BJ (cell line): ENCODE measurements around the gene MYCN. TPM values are rescaled to one million over a fixed set of nuclear protein-coding genes. Genes with fewer than 3 reads are reported as not detected.

Experiments used
- CTCF ChIA-PET: fragments of 350-600 bp; formaldehyde crosslinking; extraction: SDS; loops from one replicate; lab custom pipeline; 2021; ENCODE audit warnings: antibody characterized with exemption, inconsistent platforms; lab: Yijun Ruan, JAX
- POLR2A ChIA-PET: fragments of 300-600 bp; sonication (Branson Sonifier 250); formaldehyde crosslinking; extraction: SDS; loops from one replicate; lab custom pipeline; 2021; ENCODE audit warnings: antibody characterized with exemption; lab: Charles Lee
- DNase-seq: peaks from one replicate; pipeline ENCODE4 v3.0.0-alpha.2; 2011; ENCODE audit warnings: low read depth
- H3K27me3 ChIP-seq: 2 replicates; pipeline ENCODE4 v1.6.0; 2011; ENCODE audit warnings: low read length; ENCODE audit not compliant: control insufficient read depth, insufficient read depth
- H3K36me3 ChIP-seq: 2 replicates; pipeline ENCODE4 v1.5.1; 2011; ENCODE audit warnings: low read length; ENCODE audit not compliant: control insufficient read depth, insufficient read depth
- H3K4me3 ChIP-seq: 2 replicates; pipeline ENCODE4 v1.5.1; 2011; ENCODE audit warnings: low read depth, mild to moderate bottlenecking, control low read depth, low read length
- polyA plus RNA-seq: library from polyadenylated mRNA; depleted of rRNA; stranded (reverse); fragments of >200 nt; gene quantifications from 2 replicates; pipeline ENCODE4 v1.2.3, GENCODE V29; 2011
- TF ChIP-seq, protein P1 (sequence below): IDR thresholded peaks from 2 replicates; pipeline ENCODE4 v1.5.1; 2011; ENCODE audit warnings: low read depth, mild to moderate bottlenecking, control low read depth, inconsistent platforms, low read length, moderate library complexity; ENCODE audit not compliant: insufficient read depth

Gene MYCN
- polyA plus RNA-seq, 1 experiment: not detected

DNA sequence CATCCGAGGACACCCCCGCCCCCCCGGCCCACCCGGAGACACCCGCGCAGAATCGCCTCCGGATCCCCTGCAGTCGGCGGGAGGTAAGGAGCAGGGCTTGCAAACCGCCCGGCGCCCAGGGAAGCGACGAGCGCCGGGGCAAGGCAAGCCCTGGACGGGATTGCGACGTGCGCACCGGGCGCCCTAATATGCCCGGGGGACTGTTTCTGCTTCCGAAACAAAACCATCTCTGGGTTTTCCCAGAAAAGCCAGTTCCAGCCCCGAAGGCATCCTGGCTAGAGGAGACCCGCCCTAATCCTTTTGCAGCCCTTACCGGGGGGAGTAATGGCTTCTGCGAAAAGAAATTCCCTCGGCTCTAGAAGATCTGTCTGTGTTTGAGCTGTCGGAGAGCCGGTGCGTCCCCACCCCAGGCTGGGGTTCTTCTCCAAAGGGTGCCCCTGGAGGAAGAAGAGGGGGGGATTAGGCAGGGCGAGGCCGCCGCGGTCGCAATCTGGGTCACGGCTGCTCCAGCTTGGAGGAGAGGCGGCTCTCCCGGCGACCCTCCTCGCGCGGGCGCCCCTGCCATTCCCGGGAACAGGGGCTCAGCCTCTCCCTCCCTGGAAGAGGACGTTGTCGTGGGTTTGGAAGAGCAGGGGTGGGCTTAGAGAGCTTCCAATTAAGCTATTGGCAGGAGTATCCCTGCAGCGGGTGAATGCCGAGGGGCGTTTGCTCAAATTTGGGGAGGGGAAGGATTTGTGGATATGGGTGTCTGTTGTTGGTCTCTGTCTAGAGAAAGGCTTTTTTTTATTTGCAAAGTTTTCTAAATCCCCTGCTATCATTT lies 521 bp downstream of the MYCN start:
- Histone ChIP-seq H3K27me3 (peaks cover 25% of the 10 kb centered on the region), H3K4me3 (no peak overlapping the region), H3K36me3 (no peaks in the 10 kb centered on the region)
- DNase-seq: no peak
- TF ChIP-seq, protein P1, sequence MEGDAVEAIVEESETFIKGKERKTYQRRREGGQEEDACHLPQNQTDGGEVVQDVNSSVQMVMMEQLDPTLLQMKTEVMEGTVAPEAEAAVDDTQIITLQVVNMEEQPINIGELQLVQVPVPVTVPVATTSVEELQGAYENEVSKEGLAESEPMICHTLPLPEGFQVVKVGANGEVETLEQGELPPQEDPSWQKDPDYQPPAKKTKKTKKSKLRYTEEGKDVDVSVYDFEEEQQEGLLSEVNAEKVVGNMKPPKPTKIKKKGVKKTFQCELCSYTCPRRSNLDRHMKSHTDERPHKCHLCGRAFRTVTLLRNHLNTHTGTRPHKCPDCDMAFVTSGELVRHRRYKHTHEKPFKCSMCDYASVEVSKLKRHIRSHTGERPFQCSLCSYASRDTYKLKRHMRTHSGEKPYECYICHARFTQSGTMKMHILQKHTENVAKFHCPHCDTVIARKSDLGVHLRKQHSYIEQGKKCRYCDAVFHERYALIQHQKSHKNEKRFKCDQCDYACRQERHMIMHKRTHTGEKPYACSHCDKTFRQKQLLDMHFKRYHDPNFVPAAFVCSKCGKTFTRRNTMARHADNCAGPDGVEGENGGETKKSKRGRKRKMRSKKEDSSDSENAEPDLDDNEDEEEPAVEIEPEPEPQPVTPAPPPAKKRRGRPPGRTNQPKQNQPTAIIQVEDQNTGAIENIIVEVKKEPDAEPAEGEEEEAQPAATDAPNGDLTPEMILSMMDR: no peak
- CTCF ChIA-PET: interaction anchor here (0.6 to 1.6 kb wide), 2 partner anchors 145 to 668 kb away, joined by 4 to 14 read pairs; no protein-coding TSS in a partner anchor
- POLR2A ChIA-PET: no interaction called here

DNA sequence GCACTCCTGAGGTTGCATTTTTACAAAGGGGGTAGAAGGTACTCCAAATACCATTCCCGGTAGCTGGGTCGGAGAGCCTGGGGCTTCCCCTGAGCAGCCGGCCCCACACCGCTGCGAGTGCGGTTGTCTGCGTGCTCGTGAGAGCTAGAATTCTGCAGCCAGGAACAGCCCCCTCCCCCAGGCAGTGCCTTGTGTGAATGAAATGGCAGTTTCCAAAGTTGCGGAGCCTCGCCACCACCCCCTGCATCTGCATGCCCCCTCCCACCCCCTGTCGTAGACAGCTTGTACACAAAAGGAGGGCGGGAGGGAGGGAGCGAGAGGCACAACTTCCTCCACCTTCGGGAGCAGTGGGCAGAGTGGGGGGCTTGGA lies 1.1 kb downstream of the MYCN start:
- DNase-seq: no peak
- no peak overlapping the region for H3K4me3 ChIP-seq
- TF ChIP-seq, protein P1: no peak
- peaks cover 25% of the 10 kb centered on the region for H3K27me3 ChIP-seq
- ChIA-PET POLR2A (no interaction called here), CTCF (no interaction called here)
- H3K36me3 ChIP-seq: no peaks in the 10 kb centered on the region

DNA sequence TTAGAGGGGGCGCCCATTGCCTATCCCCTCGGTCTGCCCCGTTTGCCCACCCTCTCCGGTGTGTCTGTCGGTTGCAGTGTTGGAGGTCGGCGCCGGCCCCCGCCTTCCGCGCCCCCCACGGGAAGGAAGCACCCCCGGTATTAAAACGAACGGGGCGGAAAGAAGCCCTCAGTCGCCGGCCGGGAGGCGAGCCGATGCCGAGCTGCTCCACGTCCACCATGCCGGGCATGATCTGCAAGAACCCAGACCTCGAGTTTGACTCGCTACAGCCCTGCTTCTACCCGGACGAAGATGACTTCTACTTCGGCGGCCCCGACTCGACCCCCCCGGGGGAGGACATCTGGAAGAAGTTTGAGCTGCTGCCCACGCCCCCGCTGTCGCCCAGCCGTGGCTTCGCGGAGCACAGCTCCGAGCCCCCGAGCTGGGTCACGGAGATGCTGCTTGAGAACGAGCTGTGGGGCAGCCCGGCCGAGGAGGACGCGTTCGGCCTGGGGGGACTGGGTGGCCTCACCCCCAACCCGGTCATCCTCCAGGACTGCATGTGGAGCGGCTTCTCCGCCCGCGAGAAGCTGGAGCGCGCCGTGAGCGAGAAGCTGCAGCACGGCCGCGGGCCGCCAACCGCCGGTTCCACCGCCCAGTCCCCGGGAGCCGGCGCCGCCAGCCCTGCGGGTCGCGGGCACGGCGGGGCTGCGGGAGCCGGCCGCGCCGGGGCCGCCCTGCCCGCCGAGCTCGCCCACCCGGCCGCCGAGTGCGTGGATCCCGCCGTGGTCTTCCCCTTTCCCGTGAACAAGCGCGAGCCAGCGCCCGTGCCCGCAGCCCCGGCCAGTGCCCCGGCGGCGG lies 1.7 kb downstream of the MYCN start:
- Histone ChIP-seq H3K27me3 (peaks cover 25% of the 10 kb centered on the region), H3K36me3 (no peaks in the 10 kb centered on the region), H3K4me3 (no peak overlapping the region)
- ChIA-PET CTCF (no interaction called here), POLR2A (no interaction called here)
- DNase-seq: no peak
- TF ChIP-seq, protein P1: no peak

DNA sequence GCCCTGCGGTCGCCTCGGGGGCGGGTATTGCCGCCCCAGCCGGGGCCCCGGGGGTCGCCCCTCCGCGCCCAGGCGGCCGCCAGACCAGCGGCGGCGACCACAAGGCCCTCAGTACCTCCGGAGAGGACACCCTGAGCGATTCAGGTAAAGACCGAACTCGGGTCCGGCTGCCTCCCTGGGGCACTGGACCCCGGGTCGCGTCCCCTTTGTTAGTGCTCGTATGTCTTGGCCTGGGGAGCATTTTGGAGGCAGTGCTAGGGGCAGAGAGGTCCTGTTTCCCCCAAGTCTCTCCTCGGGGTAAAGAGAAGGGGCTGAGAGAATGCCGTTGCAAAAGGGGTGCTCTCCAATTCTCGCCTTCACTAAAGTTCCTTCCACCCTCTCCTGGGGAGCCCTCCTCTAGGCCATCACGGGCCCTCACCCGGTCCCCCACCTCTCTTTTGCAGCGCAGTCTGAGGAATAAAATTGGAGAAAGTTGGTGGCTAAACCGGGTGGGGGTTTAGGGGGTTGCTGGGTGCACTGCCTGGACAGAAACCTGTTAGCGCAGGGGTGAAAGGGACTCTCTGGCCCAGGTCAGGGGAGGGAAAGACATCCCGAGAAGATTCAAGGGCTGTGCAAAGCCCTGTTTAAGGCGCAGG lies 2.5 kb downstream of the MYCN start:
- ChIA-PET POLR2A (no interaction called here), CTCF (no interaction called here)
- TF ChIP-seq, protein P1: no peak
- H3K27me3 ChIP-seq: peaks cover 25% of the 10 kb centered on the region
- no peaks in the 10 kb centered on the region for H3K36me3 ChIP-seq
- no peak for DNase-seq
- no peak overlapping the region for H3K4me3 ChIP-seq
